Hepatocyte (in vitro differentiated cells): ENCODE results near the gene PPWD1. TPM values are rescaled to one million over a fixed set of nuclear protein-coding genes. Genes with fewer than 3 reads are reported as not detected.

Source experiments
- DNase-seq: peaks from one replicate; pipeline ENCODE4 v3.0.0-alpha.2; 2016; ENCODE audit warnings: low spot score
- H2AFZ ChIP-seq: fragments of 200-600 bp; sonication (generic); 2 replicates; pipeline ENCODE4 v1.6.0; 2016; ENCODE audit warnings: antibody characterized with exemption, mild to moderate bottlenecking
- H3K27ac ChIP-seq: fragments of 200-600 bp; sonication (generic); 2 replicates; pipeline ENCODE4 v1.5.1; 2016; ENCODE audit warnings: mild to moderate bottlenecking
- H3K27me3 ChIP-seq: fragments of 200-600 bp; sonication (generic); 2 replicates; pipeline ENCODE4 v1.6.1; 2016
- H3K36me3 ChIP-seq: fragments of 200-600 bp; sonication (generic); replicated peaks from 2 replicates; pipeline ENCODE4 v1.5.1; 2016; ENCODE audit warnings: low read depth; ENCODE audit not compliant: insufficient read depth
- H3K4me1 ChIP-seq: fragments of 200-600 bp; sonication (generic); 2 replicates; pipeline ENCODE4 v1.5.1; 2016; ENCODE audit warnings: mild to moderate bottlenecking, moderate library complexity; ENCODE audit not compliant: insufficient read depth
- H3K4me2 ChIP-seq: fragments of 200-600 bp; sonication (generic); 2 replicates; pipeline ENCODE4 v1.6.0; 2016
- H3K4me3 ChIP-seq: fragments of 200-600 bp; sonication (generic); 2 replicates; pipeline ENCODE4 v1.5.1; 2016; ENCODE audit warnings: mild to moderate bottlenecking
- H3K79me2 ChIP-seq: fragments of 200-600 bp; sonication (generic); 2 replicates; pipeline ENCODE4 v1.6.0; 2017; ENCODE audit warnings: mild to moderate bottlenecking
- H3K9me2 ChIP-seq: fragments of 200-600 bp; sonication (generic); replicated peaks from 2 replicates; pipeline ENCODE4 v1.6.0; 2017; ENCODE audit warnings: mild to moderate bottlenecking; ENCODE audit not compliant: insufficient read depth
- H3K9me3 ChIP-seq: fragments of 200-600 bp; sonication (generic); 2 replicates; pipeline ENCODE4 v1.5.1; 2016; ENCODE audit warnings: low read depth, mild to moderate bottlenecking
- H4K20me1 ChIP-seq: fragments of 200-600 bp; sonication (generic); 2 replicates; pipeline ENCODE4 v1.6.0; 2016; ENCODE audit warnings: mild to moderate bottlenecking; ENCODE audit not compliant: insufficient read depth, poor library complexity, severe bottlenecking
- EZH2 ChIP-seq: fragments of 200-600 bp; sonication (generic); IDR thresholded peaks from 2 replicates; pipeline ENCODE4 v1.6.1; 2016; ENCODE audit warnings: antibody characterized with exemption, mild to moderate bottlenecking, borderline replicate concordance
- EZH2phosphoT487 ChIP-seq: fragments of 200-600 bp; sonication (generic); IDR thresholded peaks from one replicate; pipeline ENCODE4 v1.6.1; 2018; ENCODE audit warnings: antibody characterized with exemption, mild to moderate bottlenecking, low read depth, moderate library complexity; ENCODE audit not compliant: unreplicated experiment, severe bottlenecking
- WGBS: methylation state at CpG from one replicate; pipeline ENCODE4 v1.1.6; 2016; ENCODE audit warnings: low lambda C conversion rate; ENCODE audit errors: missing lambda C conversion rate; 5-methylcytosine and 5-hydroxymethylcytosine counted together
- polyA plus RNA-seq: library from polyadenylated mRNA; unstranded; fragments of >200 nt; fragmentation: Nextera tagmentation; extraction: Ambion mirVana; gene quantifications from 2 replicates; pipeline ENCODE4 v1.2.1, GENCODE V29; 2016
- total RNA-seq: library from RNA; depleted of rRNA; stranded (reverse); fragments of >200 nt; gene quantifications from 2 replicates; pipeline ENCODE4 v1.2.3, GENCODE V29; 2014
- TF ChIP-seq, protein P1 (sequence below): fragments of 200-600 bp; sonication (generic); IDR thresholded peaks from 2 replicates; pipeline ENCODE4 v1.5.1; 2016; ENCODE audit warnings: antibody characterized with exemption, mild to moderate bottlenecking; ENCODE audit not compliant: poor library complexity

Gene PPWD1
- total RNA-seq (39.0 and 39.2 TPM in 2 replicates), polyA plus RNA-seq (19.8 and 23.4 TPM in 2 replicates)

DNA sequence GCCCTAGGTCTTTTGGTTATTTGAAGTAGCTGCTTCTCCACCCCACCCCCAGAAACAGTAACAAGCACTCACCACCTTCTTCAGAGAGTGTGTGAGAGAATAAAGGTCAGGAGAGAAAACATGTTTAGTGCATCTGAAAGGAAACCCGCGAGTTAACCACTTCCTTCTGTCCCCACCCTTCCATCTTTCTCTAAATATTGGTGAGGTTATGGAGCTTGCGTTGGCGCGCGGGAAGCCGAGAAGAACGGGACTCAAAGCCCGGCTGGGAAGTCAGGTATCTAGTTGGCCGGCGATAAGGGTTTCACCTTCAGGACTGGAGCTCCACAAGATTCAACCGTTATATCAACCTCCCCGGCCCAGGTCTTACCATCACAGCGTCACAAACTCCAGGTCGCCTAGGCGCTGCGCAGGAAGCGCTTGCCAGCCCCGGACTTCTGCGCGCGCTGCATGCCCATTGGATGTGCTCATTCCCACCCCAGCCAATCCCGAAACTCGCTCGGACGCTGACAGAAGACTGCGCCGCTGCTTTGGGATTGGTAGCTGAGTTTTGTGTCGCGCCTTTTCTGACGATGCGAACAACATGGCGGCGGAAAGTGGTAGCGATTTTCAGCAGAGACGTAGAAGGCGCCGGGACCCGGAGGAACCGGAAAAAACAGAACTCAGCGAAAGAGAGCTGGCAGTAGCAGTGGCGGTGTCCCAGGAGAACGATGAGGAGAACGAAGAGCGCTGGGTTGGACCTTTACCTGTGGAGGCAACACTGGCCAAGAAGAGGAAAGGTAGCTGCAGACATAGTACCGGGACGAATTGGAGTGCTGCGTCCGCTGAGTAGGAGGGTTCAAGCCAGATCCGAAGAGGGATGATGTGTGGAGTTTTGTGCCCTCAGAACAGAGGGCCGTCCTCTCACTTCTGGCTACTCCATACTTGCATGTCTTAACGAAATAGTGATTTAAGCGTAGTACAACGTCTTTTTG lies at the start of gene PPWD1, which contains the start of gene CENPK:
TSS of gene PPWD1 (plus strand) at position 566 of the 971 bp plus-strand sequence. CDS start at position 581, 15 bp downstream.
TSS of gene CENPK (minus strand) at position 438 of the 971 bp plus-strand sequence. CDS start 8,261 bp downstream, outside the sequence.
- Histone ChIP-seq H3K9me2 (no peaks in the 10 kb centered on the region), H3K4me3 (peak within 1 kb of the TSS; percentile 30), H3K27me3 (no peaks in the 10 kb centered on the region), H3K4me1 (peaks cover 6% of the 10 kb centered on the region), H3K36me3 (no peaks in the 10 kb centered on the region), H3K27ac (peak within 1 kb of the TSS; percentile 93), H3K4me2 (peak within 1 kb of the TSS; percentile 80), H3K79me2 (peaks cover 53% of the 10 kb centered on the region), H4K20me1 (no peaks in the 10 kb centered on the region), H2AFZ (peak within 1 kb of the TSS; percentile 84), H3K9me3 (no peaks in the 10 kb centered on the region)
- DNase-seq: peak; percentile 97
- WGBS: 2% methylated on average over 54 of the region's 54 CpGs
- no peak for TF ChIP-seq EZH2
- TF ChIP-seq, protein P1, sequence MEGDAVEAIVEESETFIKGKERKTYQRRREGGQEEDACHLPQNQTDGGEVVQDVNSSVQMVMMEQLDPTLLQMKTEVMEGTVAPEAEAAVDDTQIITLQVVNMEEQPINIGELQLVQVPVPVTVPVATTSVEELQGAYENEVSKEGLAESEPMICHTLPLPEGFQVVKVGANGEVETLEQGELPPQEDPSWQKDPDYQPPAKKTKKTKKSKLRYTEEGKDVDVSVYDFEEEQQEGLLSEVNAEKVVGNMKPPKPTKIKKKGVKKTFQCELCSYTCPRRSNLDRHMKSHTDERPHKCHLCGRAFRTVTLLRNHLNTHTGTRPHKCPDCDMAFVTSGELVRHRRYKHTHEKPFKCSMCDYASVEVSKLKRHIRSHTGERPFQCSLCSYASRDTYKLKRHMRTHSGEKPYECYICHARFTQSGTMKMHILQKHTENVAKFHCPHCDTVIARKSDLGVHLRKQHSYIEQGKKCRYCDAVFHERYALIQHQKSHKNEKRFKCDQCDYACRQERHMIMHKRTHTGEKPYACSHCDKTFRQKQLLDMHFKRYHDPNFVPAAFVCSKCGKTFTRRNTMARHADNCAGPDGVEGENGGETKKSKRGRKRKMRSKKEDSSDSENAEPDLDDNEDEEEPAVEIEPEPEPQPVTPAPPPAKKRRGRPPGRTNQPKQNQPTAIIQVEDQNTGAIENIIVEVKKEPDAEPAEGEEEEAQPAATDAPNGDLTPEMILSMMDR: no peak
- no peak for TF ChIP-seq EZH2phosphoT487

DNA sequence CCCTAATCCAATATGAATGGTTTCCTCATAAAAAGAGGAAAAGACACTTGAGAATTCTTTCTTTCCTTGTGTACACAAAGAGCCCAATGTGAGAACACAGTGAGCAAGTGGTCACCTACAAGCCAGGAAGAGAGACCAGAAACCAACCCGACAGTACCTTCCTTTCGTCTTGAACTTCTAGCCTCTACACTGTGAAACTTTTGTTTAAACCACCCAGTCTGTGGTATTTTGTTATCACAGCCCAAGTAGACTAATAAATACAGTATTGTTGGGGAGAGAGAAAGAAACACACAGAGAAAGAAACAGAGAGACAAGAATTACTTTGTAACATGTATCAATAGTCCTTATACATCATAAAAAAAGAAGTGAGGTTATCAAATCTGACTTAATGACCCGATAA lies 37.4 kb upstream of the PPWD1 start:
- TF ChIP-seq EZH2: no peak
- WGBS: 89% methylated on average over 3 of the region's 3 CpGs
- Histone ChIP-seq H3K36me3 (no peaks in the 10 kb centered on the region), H3K27me3 (no peaks in the 10 kb centered on the region), H3K9me3 (no peaks in the 10 kb centered on the region), H3K27ac (no peak overlapping the region), H3K4me1 (no peaks in the 10 kb centered on the region), H3K4me2 (no peak overlapping the region), H2AFZ (no peak overlapping the region), H4K20me1 (no peaks in the 10 kb centered on the region), H3K79me2 (no peaks in the 10 kb centered on the region), H3K4me3 (no peak overlapping the region), H3K9me2 (no peaks in the 10 kb centered on the region)
- DNase-seq: no peak

DNA sequence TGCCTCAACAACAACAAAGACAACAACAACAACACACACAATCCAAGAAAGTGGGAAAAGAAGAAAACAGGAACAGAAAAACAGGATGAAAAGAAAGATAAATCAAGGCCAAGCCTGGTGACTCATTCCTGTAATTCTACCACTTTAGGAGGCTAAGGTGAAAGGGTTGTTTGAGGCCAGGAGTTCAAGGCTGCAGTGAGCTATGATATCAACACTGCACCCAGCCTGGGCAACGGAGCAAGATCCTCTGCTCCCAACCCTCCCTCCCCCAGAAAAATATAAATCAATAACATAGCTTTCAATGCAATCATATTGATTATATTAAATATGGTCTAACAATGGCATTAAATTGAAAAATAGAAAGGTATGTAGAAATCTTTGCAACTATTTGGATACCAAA lies 32.2 kb upstream of the PPWD1 start:
- WGBS: 100% methylated on average over 1 of the region's 1 CpG
- no peak for DNase-seq
- Histone ChIP-seq H3K4me1 (no peaks in the 10 kb centered on the region), H3K36me3 (no peaks in the 10 kb centered on the region), H4K20me1 (no peaks in the 10 kb centered on the region), H3K9me3 (no peaks in the 10 kb centered on the region), H3K9me2 (no peaks in the 10 kb centered on the region), H3K27ac (no peak overlapping the region), H3K4me3 (no peak overlapping the region), H3K27me3 (no peaks in the 10 kb centered on the region), H3K4me2 (no peak overlapping the region), H3K79me2 (no peaks in the 10 kb centered on the region), H2AFZ (no peak overlapping the region)
- TF ChIP-seq EZH2phosphoT487 (no peak), EZH2 (no peak)
- TF ChIP-seq, protein P1: no peak

DNA sequence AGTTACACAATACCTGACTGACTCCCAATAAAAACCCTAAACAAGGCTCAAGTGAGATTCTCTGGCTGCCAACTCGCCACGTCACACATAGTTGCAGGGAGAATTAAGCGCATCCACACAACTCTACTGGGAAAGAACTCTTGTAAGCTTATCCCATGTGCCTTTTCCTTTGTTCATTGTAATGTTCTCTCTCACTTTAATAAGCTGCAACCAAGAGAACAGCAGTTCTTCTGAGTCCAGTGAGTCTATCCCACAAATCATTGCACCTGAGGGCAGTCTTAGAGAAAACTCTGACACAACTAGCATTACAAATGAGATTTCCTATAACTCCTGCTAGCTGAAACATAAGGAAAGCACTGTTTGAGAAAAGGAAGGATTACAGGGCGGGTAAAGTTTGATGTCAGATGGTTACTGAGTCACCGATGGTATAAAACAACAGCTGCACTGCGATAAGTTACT lies 27.5 kb upstream of the PPWD1 start:
- Histone ChIP-seq H3K4me3 (no peak overlapping the region), H3K9me3 (no peaks in the 10 kb centered on the region), H3K4me2 (no peak overlapping the region), H3K4me1 (no peaks in the 10 kb centered on the region), H3K9me2 (no peaks in the 10 kb centered on the region), H2AFZ (no peak overlapping the region), H3K36me3 (no peaks in the 10 kb centered on the region), H3K79me2 (no peaks in the 10 kb centered on the region), H3K27me3 (no peaks in the 10 kb centered on the region), H3K27ac (no peak overlapping the region), H4K20me1 (no peaks in the 10 kb centered on the region)
- 89% methylated on average over 6 of the region's 6 CpGs for WGBS
- no peak for DNase-seq
- TF ChIP-seq, protein P1: no peak
- TF ChIP-seq EZH2: no peak
- TF ChIP-seq EZH2phosphoT487: no peak
